ENCODE results near the gene FAM185A. TPM values are rescaled to one million over a fixed set of nuclear protein-coding genes. Genes with fewer than 3 reads are reported as not detected.

FAM185A gene
- total RNA-seq, 1 experiment from 2014 or later, result 12.8 TPM

- Histone ChIP-seq H2AFZ (ENCODE audit: low read length) (no peak overlapping the region), H3K27me3 (ENCODE audit: low read length) (no peaks in the 10 kb centered on the region), H3K4me1 (ENCODE audit: insufficient read depth, low read length) (peaks cover 15% of the 10 kb centered on the region), H3K36me3 (ENCODE audit: low read depth, low read length) (no peaks in the 10 kb centered on the region), H3K27ac (ENCODE audit: low read length) (no peak overlapping the region), H3K4me3 (ENCODE audit: low read length) (no peak overlapping the region), H4K20me1 (ENCODE audit: low read length) (no peaks in the 10 kb centered on the region), H3K9me2 (replicated peaks; ENCODE audit: low read length) (no peaks in the 10 kb centered on the region), H3K9ac (ENCODE audit: low read length) (no peak overlapping the region), H3K79me2 (ENCODE audit: low read length) (no peaks in the 10 kb centered on the region), H3F3A (ENCODE audit: low read length, unreplicated experiment) (peaks cover 6% of the 10 kb centered on the region), H3K9me3 (ENCODE audit: low read length) (no peaks in the 10 kb centered on the region), H3K4me2 (ENCODE audit: low read length) (no peak overlapping the region)
- BruUV-seq (replicated peaks), result no TSS peak
- ChIA-PET POLR2A (ENCODE audit: unreplicated experiment) (no interaction called here), CTCF (no interaction called here)
- ATAC-seq (no peak), DNase-seq (no peak)
- intact Hi-C loops (cut with micrococcal nuclease), result no loop called here
- TF ChIP-seq EZH2phosphoT487 (IDR thresholded peaks at IDR 0.05; ENCODE audit: borderline replicate concordance, low read length), result no peak
- no peak for TF ChIP-seq CTCF (conservative IDR thresholded peaks at IDR 0.05; ENCODE audit: low read depth, low read length)
Observed at GRCh38 chr7:102817616-102818573, 69.1 kb downstream of the FAM185A start.

DNA sequence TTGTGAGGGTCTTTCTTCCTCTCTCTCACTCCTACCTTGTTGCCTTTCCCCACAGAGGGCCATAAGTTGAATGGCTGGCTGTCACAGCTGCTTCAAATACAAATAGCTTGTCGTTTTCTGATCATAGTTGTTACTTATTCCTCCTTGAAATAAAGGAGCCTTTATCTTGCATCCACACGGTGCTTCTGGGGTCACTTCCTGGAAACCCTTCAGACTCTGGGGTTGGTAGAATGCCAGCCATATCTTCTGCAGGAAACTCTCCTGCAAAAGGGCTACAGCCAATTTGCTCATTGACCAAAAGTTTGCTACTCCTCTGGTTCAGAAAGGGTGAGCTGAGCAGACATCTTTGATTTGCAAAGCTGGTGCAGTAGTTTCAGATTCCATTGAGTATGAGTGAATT lies 70.4 kb downstream of the FAM185A start:
- intact Hi-C loops (cut with micrococcal nuclease), result no loop called here

More for the DNA sequence above, 70.4 kb downstream of the FAM185A start:
- Histone ChIP-seq H3F3A (ENCODE audit: low read length, unreplicated experiment) (peaks cover 6% of the 10 kb centered on the region), H3K27ac (ENCODE audit: low read length) (no peak overlapping the region), H2AFZ (ENCODE audit: low read length) (no peak overlapping the region), H3K4me3 (ENCODE audit: low read length) (no peak overlapping the region), H3K36me3 (ENCODE audit: low read depth, low read length) (no peaks in the 10 kb centered on the region), H3K9ac (ENCODE audit: low read length) (no peak overlapping the region), H3K27me3 (ENCODE audit: low read length) (no peaks in the 10 kb centered on the region), H3K4me2 (ENCODE audit: low read length) (no peak overlapping the region), H3K9me3 (ENCODE audit: low read length) (no peaks in the 10 kb centered on the region), H3K4me1 (ENCODE audit: insufficient read depth, low read length) (peaks cover 5% of the 10 kb centered on the region), H3K79me2 (ENCODE audit: low read length) (no peaks in the 10 kb centered on the region), H3K9me2 (replicated peaks; ENCODE audit: low read length) (no peaks in the 10 kb centered on the region), H4K20me1 (ENCODE audit: low read length) (no peaks in the 10 kb centered on the region)
- CTCF ChIA-PET, result no interaction called here
- POLR2A ChIA-PET (ENCODE audit: unreplicated experiment), result no interaction called here
- ATAC-seq, result no peak
- TF ChIP-seq CTCF (conservative IDR thresholded peaks at IDR 0.05; ENCODE audit: low read depth, low read length) (no peak), EZH2 (IDR thresholded peaks at IDR 0.05; ENCODE audit: low read length, unreplicated experiment) (no peak), EZH2phosphoT487 (IDR thresholded peaks at IDR 0.05; ENCODE audit: borderline replicate concordance, low read length) (no peak)
- BruUV-seq (replicated peaks), result no TSS peak
- DNase-seq, result no peak
